SU-DHL-6 (cell line): ENCODE measurements around the gene CD3G.

Experiments
- H2AFZ ChIP-seq: fragments of 200-600 bp; sonication (generic); 2 replicates; pipeline ENCODE4 v1.6.1; 2014; ENCODE audit warnings: low read depth, mild to moderate bottlenecking, moderate library complexity, mixed read lengths, antibody characterized with exemption, low read length; ENCODE audit not compliant: severe bottlenecking
- H3F3A ChIP-seq: fragments of 200-600 bp; shearing (Covaris generic); 2 replicates; pipeline ENCODE4 v1.6.0; 2016; ENCODE audit warnings: antibody characterized with exemption, mild to moderate bottlenecking; ENCODE audit not compliant: insufficient read depth
- H3K27ac ChIP-seq: fragments of 200-600 bp; sonication (generic); 2 replicates; pipeline ENCODE4 v1.5.1; 2016; ENCODE audit warnings: low read depth, mild to moderate bottlenecking, low read length, moderate library complexity, mixed read lengths
- H3K27me3 ChIP-seq: fragments of 200-600 bp; sonication (generic), shearing (Covaris generic); 2 replicates; pipeline ENCODE4 v1.6.0; 2014; ENCODE audit warnings: mild to moderate bottlenecking, low read length
- H3K36me3 ChIP-seq: fragments of 200-600 bp; sonication (generic); 2 replicates; pipeline ENCODE4 v1.6.1; 2014; ENCODE audit warnings: mild to moderate bottlenecking, low read length, mixed read lengths
- H3K4me2 ChIP-seq: fragments of 300-600, 200-600 bp; shearing (Covaris generic), sonication (generic); 2 replicates; pipeline ENCODE4 v1.6.0; 2014; ENCODE audit warnings: low read length, low read depth, mild to moderate bottlenecking; ENCODE audit not compliant: poor library complexity, severe bottlenecking
- H3K4me3 ChIP-seq: fragments of 200-600 bp; sonication (generic); 2 replicates; pipeline ENCODE4 v1.5.1; 2014; ENCODE audit warnings: antibody characterized with exemption, low read length, mild to moderate bottlenecking, mixed read lengths; ENCODE audit not compliant: insufficient read depth, poor library complexity, severe bottlenecking
- H3K79me2 ChIP-seq: fragments of 200-600 bp; sonication (generic); 2 replicates; pipeline ENCODE4 v1.6.1; 2014; ENCODE audit warnings: mild to moderate bottlenecking, low read length, moderate library complexity; ENCODE audit not compliant: insufficient read depth
- H3K9ac ChIP-seq: fragments of 200-600 bp; sonication (generic); 2 replicates; pipeline ENCODE4 v1.7.0; 2014; ENCODE audit warnings: mild to moderate bottlenecking, low read length
- H3K9me2 ChIP-seq: fragments of 200-600 bp; sonication (generic); replicated peaks from 2 replicates; pipeline ENCODE4 v1.6.1; 2014; ENCODE audit warnings: low read length; ENCODE audit not compliant: insufficient read depth
- H3K9me3 ChIP-seq: fragments of 200-600 bp; sonication (generic); 2 replicates; pipeline ENCODE4 v1.6.1; 2014; ENCODE audit warnings: low read length, mixed read lengths; ENCODE audit not compliant: insufficient read depth
- H4K20me1 ChIP-seq: fragments of 200-600 bp; sonication (generic); 2 replicates; pipeline ENCODE4 v1.6.1; 2014; ENCODE audit warnings: low read depth, mild to moderate bottlenecking, antibody characterized with exemption, low read length, moderate library complexity, mixed read lengths
- EZH2phosphoT487 ChIP-seq: fragments of 200-600 bp; sonication (generic), shearing (Covaris generic); conservative IDR thresholded peaks from 2 replicates; pipeline ENCODE4 v1.6.1; 2018; ENCODE audit warnings: mild to moderate bottlenecking, antibody characterized with exemption, low read length, moderate library complexity, mixed read lengths
- TF ChIP-seq, protein P1 (sequence below): fragments of 200-600 bp; sonication (generic); IDR thresholded peaks from one replicate; pipeline ENCODE4 v1.5.1; 2017; ENCODE audit warnings: antibody characterized with exemption, mild to moderate bottlenecking, low read length, moderate library complexity; ENCODE audit not compliant: insufficient read depth, poor library complexity, severe bottlenecking

CD3G gene

DNA sequence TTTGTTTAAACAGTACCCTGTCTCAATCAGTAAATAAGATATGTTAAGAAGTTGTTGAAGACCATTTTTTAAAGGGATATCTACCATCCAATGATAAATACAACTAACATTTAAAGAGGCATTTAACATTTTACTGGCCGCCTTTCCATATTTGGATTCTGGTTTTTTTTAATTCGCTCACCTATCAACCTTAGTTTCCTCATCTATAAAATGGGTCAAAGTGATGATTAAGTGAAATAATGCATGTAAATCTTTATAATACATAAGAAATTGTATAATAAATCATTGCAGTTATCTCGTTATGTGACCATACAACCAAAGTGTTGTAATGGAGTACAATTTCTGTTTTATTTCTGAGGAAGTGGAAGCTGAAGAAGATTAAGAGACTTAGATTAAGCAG is 39.5 kb downstream of the CD3G start:
- no peak overlapping the region for H2AFZ ChIP-seq
- H3K27ac ChIP-seq = no peak overlapping the region
- no peak overlapping the region for H3K9ac ChIP-seq
- no peaks in the 10 kb centered on the region for H3K9me3 ChIP-seq
- no peaks in the 10 kb centered on the region for H3K9me2 ChIP-seq
- peaks cover 54% of the 10 kb centered on the region for H3K36me3 ChIP-seq
- no peak overlapping the region for H3K4me3 ChIP-seq
- TF ChIP-seq, protein P1, sequence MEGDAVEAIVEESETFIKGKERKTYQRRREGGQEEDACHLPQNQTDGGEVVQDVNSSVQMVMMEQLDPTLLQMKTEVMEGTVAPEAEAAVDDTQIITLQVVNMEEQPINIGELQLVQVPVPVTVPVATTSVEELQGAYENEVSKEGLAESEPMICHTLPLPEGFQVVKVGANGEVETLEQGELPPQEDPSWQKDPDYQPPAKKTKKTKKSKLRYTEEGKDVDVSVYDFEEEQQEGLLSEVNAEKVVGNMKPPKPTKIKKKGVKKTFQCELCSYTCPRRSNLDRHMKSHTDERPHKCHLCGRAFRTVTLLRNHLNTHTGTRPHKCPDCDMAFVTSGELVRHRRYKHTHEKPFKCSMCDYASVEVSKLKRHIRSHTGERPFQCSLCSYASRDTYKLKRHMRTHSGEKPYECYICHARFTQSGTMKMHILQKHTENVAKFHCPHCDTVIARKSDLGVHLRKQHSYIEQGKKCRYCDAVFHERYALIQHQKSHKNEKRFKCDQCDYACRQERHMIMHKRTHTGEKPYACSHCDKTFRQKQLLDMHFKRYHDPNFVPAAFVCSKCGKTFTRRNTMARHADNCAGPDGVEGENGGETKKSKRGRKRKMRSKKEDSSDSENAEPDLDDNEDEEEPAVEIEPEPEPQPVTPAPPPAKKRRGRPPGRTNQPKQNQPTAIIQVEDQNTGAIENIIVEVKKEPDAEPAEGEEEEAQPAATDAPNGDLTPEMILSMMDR = no peak
- no peak for TF ChIP-seq EZH2phosphoT487
- H3F3A ChIP-seq = 0 out of 2 replicates have a peak, but pooled peaks cover 4% of the 10 kb centered on the region
- H3K4me2 ChIP-seq = no peak overlapping the region
- no peaks in the 10 kb centered on the region for H3K79me2 ChIP-seq
- no peaks in the 10 kb centered on the region for H3K27me3 ChIP-seq
- H4K20me1 ChIP-seq = no peaks in the 10 kb centered on the region

- Histone ChIP-seq H3K27ac (no peak overlapping the region), H3K27me3 (no peaks in the 10 kb centered on the region), H3K4me2 (no peak overlapping the region), H3K4me3 (no peak overlapping the region), H3K79me2 (no peaks in the 10 kb centered on the region), H3K9ac (no peak overlapping the region), H3F3A (peaks cover 24% of the 10 kb centered on the region), H3K9me2 (no peaks in the 10 kb centered on the region), H3K36me3 (peaks cover 8% of the 10 kb centered on the region; the same call in 1 of the 2 replicates), H3K9me3 (no peaks in the 10 kb centered on the region), H4K20me1 (no peaks in the 10 kb centered on the region), H2AFZ (no peak overlapping the region)
- TF ChIP-seq, protein P1 = no peak
Observed at GRCh38 chr11:118396097-118396501, 52.0 kb downstream of the CD3G start.

DNA sequence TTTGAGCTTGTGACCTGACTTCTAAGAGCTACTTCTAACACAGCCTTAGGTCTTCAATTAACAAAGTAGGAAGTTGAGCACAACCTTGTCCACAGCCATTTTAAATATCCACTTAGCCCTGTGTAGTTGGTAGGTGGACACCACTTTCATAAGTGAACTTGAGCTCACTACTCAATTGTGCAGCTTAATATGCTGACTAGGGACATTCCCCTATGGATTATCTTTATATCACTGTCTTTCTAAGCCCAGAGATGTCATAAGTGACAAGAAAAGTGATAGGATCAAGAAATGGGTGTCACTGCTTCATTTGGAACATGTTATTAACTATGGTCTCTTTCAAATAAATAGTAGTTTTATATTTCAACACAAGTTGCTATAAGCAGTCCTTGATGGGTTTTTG is 53.3 kb downstream of the CD3G start:
- TF ChIP-seq EZH2phosphoT487 = no peak
- TF ChIP-seq, protein P1 = no peak
- Histone ChIP-seq H3K9me3 (no peaks in the 10 kb centered on the region), H2AFZ (no peak overlapping the region), H3K27ac (no peak overlapping the region), H3K4me3 (no peak overlapping the region), H3K9ac (no peak overlapping the region), H3K36me3 (peaks cover 2% of the 10 kb centered on the region; the same call in 1 of the 2 replicates), H3K4me2 (no peak overlapping the region), H3F3A (peaks cover 24% of the 10 kb centered on the region), H3K79me2 (peaks cover 11% of the 10 kb centered on the region), H3K27me3 (no peaks in the 10 kb centered on the region), H4K20me1 (peaks cover 4% of the 10 kb centered on the region; the same call in 1 of the 2 replicates), H3K9me2 (no peaks in the 10 kb centered on the region)
